ENCODE data around the gene HMCN1.
"Not testable (repeated sequence)": the region's sequence is repeated elsewhere in the genome, so short reads cannot be mapped to it uniquely, and the experiment has no call there.

The HMCN1 gene

DNA sequence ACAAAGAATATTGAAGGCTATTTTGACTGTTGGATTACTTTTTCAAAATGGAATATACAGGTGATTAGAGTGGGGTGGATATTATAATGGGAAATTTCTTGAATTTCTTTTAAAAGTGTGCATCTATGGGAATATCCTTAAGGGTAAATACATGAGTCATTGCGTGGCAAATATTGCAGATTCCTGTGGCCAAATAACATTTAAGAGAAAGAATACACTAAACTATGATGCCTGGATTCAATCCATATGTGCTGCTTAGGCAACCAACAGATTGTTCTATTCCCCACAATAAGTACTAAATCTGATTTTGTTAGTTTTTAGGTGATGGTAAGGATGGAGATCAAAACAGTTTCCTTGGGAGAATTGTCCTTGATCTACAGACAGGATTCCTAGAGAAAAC is 119.5 kb downstream of the HMCN1 start:
- DNase-seq (ENCODE audit: low spot score) = no peak

DNA sequence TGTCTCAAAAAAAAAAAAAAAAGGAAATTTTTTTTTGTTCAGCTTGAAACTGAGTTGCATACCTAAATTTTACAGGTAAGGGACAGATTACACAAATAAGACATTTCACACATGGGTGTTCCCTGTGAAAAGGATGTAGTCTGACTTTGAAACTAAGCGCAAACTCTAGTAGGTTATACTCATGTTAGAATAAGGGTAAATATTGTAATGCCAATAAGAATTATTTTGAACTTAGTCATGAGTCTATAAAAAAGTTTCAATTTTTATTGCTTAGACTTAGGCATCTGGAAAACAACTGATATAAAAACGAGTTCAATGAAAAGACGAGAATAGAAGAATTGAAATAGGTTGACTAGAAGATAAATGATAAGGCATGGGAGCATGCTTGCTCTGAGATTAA is 122.3 kb downstream of the HMCN1 start:
- peak; percentile 17 for DNase-seq (ENCODE audit: low spot score)

DNA sequence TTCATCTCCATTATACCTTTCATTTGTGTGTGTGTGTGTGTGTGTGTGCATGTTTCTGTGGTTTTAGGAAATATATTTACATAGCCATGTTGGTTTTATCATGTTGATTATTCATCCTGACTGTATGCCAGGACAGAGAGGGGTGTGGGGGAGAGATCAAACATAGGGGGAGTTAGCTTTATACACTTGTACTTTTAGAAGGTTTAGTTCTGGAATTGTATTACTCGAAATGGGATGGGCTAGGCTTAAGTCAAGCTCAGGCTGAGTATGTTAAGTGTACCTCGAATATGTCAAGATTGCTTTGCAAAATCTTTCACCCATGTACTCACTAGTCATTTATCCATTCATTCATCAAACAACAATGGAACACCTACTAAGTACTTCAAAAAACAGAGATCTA is 123.3 kb downstream of the HMCN1 start:
- no peak for DNase-seq (ENCODE audit: low spot score)

DNA sequence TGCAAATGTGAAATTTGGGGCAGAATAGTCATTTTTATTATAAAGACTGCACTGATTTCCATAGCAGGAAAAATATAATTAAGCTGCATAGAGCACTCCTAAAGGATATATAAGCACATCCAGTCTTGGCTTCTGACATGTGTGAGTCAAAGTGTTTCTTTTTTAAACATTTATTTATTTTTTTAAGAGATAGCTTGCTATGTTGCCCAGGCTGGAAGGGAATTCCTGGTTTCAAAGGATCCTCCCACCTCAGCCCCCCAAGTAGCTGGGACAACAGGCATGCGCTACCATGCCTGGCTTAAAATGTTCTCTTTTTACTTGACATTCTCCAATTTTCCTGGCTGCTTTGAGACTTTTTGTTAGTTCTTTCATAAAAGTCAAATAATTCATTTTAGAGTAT is 126.1 kb downstream of the HMCN1 start:
- DNase-seq (ENCODE audit: low spot score) = no peak

DNA sequence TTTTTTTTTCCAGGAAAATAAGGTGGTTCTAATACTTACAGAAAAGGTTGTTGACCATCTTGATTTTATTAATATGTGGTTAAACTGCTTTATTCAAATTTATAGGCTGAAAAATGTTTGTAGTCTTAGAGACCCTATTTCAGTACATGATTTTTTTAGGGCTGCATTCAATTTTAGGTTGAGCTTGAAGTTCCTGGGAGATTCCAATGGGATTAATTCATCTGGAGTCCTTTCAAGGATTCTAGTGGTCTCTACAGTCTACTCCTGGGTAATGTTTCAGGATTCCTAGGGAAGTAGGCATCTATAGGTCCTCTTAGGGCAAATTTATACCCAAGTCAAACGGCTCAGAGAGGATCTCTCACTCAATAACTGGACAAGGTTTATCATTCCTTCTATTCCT is 126.7 kb downstream of the HMCN1 start:
- DNase-seq (ENCODE audit: low spot score) = no peak

DNA sequence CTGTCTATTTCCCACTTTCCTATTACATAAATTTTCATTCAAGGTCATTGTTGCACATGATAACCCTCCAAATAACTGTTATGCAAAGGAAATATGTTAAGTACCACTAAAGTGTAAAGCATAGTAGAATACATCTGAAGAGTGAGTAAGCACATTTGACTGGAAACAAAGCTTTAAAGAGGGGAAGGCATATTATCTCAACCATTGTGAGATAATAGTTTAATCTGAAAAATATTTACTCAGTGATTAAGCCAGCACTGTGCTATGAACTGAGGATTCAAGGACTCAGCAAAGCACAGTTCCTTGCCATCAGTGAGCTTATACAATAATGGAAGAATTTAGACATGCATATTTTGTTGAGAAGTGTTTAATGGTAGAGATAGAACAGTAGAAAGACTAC is 127.4 kb downstream of the HMCN1 start:
- no peak for DNase-seq (ENCODE audit: low spot score)

DNA sequence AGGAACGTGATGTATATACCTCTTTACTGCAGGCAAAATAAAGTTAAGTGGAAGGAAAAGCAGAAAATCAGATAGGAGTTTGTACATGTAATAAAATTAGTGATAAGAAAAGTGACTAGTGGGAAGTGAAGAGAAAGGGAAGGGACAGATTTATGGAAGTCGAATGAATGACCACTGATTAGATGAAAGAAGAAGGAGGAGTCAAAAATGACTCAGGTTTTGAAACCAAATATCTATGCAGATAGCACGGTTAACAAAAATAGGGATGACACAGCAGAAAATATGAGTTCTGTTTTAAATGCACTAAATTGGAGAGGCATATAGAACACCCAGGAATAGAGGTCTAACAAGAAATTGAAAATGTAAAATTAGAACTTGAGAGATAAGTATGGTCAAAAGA is 128.0 kb downstream of the HMCN1 start:
- no peak for DNase-seq (ENCODE audit: low spot score)

DNA sequence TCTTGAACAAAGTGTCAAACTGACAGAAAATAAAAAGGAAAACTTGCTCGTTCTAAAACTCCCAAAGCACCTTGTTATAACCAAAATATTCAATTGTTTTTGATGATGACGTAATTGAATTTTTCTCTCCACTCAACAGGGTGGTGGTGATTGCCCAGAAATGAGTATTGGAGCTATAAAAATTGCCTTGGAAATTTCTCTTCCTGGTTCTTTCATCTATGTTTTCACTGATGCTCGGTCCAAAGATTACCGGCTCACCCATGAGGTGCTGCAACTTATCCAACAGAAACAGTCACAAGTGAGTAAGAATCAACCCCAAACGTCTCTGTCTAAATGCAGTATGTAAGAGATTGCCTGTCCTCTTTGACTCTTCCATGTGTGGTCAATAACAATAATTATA is 130.1 kb downstream of the HMCN1 start:
- DNase-seq (ENCODE audit: low spot score) = no peak

DNA sequence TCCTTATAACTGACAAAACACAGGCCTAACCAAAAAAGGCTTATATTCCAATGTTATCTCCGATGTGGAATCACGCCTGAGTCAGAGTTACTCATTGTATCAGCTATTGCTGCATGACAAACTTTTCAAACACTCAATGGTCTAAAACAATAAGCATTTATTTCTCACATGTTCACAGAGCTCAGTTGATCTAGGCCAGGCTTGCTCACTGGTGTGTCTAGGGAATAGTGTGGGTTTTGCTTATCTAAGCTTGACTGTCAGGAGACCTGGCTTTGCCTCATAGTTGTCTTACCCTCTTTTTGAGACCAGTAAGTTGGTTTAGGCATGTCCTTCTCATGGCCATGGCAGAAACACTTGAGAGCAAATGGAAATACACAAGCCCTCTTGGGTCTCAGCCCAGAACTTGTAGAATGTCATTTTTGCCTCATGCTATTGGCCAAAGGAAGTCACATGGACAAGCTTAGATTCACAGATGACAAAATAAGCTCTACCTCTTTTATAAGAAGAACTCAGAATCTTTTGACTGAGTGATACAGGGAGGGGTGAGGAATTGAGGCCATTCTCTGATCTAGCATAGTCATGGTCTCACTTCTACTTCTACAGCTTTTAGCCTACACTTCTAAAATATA is 130.8 kb downstream of the HMCN1 start:
- DNase-seq (ENCODE audit: low spot score) = no peak

DNA sequence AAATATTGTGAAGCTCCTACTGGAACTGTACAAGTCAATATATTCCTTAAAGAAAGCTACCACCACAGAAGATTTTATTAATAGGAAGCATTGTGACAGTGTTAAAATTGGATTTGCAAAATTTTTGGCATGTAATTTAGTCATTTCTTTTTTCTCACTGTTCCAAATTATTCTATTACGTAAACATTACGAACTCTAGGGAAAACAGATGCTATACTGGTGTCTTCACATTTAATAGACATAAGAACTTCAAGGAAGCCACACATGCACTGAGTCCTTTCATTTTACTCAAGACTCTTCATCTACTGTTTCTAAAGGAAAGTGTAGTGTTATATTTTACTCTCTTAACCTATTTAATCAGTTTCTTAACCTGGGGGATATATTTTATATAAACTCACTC is 135.4 kb downstream of the HMCN1 start:
- no peak for DNase-seq (ENCODE audit: low spot score)

DNA sequence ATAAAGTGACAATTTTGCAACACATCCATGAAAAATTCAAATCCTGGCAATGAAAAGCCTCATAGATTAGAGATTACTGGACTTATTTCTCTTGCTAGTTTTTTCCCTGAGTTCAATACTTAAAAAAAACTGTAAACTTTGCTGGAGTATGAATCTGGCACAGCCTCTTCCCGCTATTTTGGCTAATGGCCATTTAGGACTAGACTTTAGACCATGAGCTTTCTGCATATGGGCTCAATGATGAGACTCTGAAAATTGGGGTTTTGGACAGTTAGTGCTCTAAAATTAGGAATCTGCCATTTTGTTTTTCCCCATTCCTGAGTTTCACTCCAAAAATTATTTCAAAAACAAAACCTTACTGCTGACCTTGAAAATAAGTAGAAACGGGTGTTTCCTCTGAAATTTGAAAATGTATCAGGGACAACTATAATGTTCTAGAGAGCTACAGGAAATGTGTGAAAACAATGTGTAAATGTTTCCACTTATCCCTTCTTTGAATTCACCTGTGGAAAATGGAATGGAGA is 137.5 kb downstream of the HMCN1 start:
- DNase-seq (ENCODE audit: low spot score) = no peak

DNA sequence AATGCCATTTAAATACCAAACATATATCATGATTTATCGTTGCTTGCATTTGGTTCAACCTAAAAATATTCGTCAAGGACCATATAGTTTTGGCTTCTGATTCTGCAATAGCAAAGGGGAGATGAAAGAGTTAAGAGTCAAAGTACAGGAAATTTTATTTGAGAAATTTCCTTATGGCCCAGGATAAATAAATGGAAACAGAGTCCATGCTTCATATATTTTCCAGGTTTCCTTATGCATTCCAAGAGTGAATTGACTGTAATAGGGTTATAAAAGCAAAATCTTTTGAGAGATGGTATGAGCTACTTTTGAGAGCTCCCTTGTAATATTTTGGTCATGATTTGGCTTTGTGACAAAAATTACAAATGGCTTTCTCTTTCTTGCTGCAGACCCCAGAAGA is 140.1 kb downstream of the HMCN1 start:
- DNase-seq (ENCODE audit: low spot score) = no peak

DNA sequence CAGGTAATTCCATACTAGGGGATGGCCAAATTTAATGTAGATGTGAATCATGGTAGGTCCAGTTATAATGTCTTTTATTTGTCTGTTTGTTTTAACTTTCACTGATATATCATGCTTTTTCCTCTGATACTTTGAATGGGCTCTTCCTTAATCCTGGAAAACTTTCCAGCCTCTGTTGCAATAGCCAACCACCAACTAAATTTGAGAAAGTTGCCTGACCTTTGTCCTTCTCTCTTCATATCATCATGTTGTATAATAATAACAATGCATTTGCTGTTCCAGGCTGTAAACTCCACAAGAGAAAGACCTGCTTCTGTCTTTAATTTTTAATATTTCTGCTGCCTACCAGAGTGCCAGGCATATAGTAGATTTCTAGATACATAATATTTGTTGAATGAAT is 146.1 kb downstream of the HMCN1 start:
- no peak for DNase-seq (ENCODE audit: low spot score)

DNA sequence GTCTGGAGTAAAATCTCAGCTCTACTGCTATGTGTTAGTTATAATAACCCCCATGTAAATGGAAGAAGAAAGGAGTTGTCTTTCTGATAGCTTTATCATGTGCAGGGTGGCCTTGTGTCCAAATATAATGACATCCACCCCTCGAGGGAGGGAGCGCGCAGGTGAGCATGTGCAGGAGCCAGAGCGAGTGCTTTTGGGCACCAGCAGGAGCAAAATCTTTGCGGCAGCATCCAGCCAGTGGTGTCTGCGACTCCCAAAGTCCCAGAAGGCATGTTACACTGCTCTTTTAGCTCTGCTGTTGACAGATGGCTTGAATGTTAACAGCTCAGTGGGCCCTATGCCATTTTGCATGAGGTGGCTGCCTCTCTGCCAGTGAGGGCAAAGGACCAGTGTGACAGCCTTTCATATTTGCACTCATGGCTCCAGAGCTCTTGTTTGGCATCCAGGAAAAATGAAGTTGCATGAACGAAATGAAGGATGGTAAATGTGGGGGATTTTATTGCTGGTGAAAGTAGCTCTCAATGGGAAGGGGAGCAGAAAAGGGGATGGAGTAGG is 146.7 kb downstream of the HMCN1 start:
- no peak for DNase-seq (ENCODE audit: low spot score)

DNA sequence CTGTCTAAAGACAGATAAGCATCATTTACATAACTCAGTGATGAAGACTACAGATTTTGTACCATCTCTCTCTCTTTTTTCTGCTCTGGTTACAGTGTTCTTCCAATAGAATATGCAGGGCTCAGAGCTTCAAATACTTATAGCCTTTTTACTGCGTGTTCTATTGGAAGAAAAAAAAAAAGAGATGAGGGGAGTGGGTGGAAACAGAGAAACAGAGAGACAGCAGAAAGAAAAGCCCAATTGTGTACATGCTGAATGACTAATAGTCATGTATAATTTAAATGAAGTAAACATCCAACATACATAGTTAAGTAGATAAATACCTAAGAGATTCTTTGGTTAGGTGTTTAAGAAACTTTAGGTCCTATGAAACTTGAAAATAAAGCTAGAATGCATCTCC is 151.9 kb downstream of the HMCN1 start:
- no peak for DNase-seq (ENCODE audit: low spot score)

DNA sequence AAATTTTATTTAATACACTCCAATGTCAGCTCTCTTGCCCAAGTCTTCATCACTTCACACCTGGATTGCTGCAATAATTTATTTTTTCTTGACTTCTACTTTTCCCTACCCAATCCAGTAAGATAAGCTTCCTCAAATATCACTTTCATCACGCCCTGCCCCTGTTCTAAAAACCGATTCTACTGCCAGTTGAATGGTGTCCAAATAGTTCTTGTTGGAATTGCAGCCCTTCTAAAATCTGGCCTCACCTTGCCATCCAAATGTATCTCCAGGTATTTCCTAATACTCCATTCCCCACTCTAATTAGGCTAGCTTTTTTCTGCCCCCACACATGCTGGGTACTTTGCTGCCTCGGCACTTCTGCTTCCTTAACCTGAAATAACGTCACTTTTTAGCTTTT is 152.5 kb downstream of the HMCN1 start:
- DNase-seq (ENCODE audit: low spot score) = no peak

DNA sequence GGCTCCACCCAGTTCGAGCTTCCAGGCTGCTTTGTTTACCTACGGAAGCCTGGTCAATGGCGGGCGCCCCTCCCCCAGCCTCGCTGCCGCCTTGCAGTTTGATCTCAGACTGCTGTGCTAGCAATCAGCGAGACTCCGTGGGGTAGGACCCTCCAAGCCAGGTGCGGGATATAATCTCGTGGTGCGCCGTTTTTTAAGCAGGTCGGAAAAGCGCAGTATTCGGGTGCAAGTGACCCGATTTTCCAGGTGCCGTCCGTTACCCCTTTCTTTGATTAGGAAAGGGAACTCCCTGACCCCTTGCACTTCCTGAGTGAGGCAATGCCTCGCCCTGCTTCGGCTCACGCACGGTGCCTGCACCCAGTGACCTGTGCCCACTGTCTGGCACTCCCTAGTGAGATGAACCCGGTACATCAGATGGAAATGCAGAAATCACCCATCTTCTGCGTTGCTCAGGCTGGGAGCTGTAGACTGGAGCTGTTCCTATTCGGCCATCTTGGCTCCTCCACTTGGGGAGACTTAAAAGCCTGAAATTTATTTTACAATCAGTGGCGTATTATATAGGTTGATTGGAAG is 158.7 kb downstream of the HMCN1 start:
- not testable (repeated sequence) for DNase-seq (ENCODE audit: low spot score)

DNA sequence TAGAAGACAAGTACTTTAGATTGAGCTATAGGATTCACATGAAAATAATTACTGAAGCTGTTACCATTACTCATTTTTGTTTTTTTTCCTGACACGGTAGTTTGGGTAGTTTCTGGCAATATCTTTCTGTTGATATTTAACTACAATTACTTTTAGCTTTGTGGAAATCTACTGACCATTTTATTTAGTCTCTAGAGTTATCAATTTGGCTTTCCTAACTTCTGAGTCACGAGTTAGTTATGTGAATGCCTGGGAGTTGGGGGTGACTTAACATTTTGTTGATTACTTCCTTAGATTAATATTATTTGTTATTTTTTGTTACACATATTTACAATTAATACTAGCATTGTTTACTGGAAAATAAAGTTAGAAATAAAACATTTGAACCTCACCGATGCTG is 160.6 kb downstream of the HMCN1 start:
- DNase-seq (ENCODE audit: low spot score) = no peak

DNA sequence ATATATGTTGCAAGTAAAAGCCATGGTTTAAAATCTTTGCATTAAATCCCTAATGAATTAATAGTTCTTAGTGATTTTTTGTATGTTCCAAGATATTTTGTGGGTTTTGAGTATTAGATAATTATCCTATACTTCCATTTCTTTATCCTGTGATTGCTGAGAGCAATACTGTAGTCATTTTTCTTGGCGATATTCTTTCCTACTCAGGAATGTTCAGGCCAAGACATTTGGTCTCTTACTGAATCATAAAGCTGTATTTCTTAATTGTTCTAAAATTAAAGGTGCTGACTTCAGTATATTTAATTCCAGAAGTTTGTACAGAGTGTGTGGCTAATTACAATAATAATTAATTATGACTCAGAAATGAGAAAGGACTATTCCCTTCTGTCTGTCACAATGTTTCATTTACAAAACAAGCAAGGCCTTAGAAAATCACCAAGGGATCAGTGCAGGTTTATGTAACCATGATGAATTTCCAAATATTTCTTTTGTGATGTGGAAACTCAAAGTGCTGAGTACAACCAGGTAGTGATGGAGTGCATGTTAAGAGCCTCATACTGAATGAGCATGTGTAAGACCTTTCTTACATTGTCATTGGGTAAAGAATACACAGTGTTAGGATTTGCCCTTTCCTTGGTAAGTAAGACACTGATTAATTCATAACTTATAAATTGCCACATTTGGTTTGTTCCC is 161.2 kb downstream of the HMCN1 start:
- no peak for DNase-seq (ENCODE audit: low spot score)

DNA sequence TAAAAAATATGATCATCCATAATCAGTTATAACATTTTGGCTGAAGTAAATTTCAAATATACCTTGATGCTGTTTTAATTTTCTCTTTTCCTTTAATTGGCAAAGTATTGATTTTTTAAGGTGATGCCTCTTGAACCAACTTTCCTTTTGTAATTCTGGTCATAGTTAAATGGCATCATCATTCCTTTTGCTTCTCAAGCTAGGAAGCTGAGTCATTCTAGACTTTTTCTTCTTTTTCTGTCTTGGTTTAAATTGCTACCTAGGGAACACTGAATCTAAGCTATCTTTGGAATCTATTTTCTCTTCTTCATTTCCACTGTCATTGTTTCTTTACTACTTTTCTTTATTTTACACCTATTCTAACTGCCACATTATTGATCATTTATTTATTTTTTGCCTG is 162.7 kb downstream of the HMCN1 start:
- no peak for DNase-seq (ENCODE audit: low spot score)

DNA sequence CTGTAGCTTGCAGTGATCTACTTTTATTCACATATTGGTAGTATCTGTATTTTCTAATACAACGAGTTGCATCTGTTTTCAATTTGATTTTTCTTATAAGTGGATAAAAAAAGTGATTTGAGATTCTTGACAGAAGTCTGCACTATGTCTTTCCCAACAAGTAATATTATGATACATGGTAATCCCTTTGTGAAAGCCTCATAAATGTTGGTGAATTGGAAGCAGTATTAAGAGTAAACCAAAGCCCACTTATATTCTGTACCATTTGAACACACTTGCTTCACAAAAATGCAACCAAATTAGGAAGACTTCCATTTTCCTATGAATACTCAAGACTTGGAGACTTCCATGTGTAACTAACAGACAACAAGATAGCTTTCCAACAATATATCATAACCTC is 172.0 kb downstream of the HMCN1 start:
- DNase-seq (ENCODE audit: low spot score) = no peak

DNA sequence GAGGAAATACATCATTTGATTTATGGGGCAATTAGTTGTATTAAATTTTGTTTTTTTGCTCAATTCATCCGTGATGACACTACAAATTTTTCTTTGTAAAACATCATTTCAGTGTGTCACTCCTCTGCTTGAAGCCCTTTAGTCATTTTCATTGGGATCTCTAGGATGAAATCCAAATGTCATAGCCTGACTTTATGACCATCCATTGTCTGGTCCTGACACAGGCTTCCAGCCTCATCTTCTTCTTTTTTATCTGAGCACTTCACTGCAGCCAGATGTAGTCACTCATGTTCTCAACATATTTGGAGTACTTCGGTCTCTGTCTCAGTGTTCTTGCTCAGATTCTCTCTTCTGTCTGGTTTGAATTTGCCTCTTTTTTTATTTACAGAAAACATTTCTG is 173.1 kb downstream of the HMCN1 start:
- DNase-seq (ENCODE audit: low spot score) = no peak

DNA sequence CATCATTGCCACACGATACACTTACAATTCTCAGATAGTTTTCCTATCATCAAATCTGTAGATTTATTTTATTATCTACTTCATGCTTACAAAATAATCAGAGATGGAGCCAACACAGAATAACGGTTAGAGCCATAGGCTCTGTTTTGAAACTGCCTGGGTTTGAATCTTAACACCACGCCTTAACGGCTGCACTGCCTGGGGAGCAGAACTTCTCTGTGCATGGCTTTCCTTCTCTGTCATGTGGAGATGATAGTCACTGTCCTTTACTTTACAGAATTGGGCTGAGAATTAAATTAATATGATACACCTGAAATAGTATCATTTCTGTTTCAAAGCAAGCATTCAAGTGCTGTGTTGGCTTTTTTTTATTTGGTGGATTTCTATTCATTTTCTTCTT is 177.8 kb downstream of the HMCN1 start:
- no peak for DNase-seq (ENCODE audit: low spot score)
